Suprapubic skin (tissue), 3 donors: ENCODE data around the gene SEMA3F.

Experiments
- CTCF ChIP-seq, 2 donors: fragments of 200-600 bp in 1 of 2; fragments of 450-650 bp in 1 of 2; sonication (generic) in 1 of 2; IDR thresholded peaks; one replicate each; pipeline ENCODE4 v1.5.1; 2016 to 2019; ENCODE audit warnings: antibody characterized with exemption in 2 of 2, mild to moderate bottlenecking in 1 of 2, moderate library complexity in 1 of 2
- EP300 ChIP-seq: sonication (generic); formaldehyde crosslinking; IDR thresholded peaks from one replicate; pipeline ENCODE4 v1.6.1; 2017; ENCODE audit warnings: antibody characterized with exemption

- TF ChIP-seq CTCF (IDR thresholded peaks at IDR 0.05) (no peak), EP300 (no peak)
Observed at GRCh38 chr3:50204804-50205412, 49.8 kb downstream of the SEMA3F start, which contains the start of gene SLC38A3.
